ENCODE measurements around the gene TMEM52.

TMEM52 gene

DNA sequence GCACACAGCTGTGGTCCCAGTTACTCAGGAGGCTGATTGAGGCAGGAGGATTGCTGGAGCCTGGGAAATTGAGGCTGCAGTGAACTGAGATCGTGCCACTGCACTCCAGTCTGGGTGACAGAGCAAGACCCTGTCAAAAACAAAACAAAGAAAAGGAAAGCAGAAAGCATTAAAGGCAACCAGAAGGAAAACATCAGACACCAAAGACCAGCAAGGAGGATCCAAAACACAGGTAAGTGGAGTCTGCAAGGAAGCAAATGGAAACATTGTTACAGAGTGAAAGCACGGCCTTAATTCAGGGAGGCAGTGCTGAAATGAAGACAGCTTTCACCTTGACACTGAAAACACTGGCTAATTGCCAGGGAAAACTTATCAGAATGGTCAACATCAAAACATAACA, 43.7 kb upstream of the TMEM52 start:
- no peaks in the 10 kb centered on the region for H3K36me3 ChIP-seq (ENCODE audit: control insufficient read depth in 4 of 4, insufficient read depth in 4 of 4, low read length in 3 of 4)
- WGBS (ENCODE audit: insufficient coverage) = 100% methylated on average over 2 of the region's 2 CpGs
- CTCF ChIA-PET = interaction anchor here (12.7 kb wide), 1 partner anchor 80 kb away, joined by 144 read pairs; no protein-coding TSS in a partner anchor

DNA sequence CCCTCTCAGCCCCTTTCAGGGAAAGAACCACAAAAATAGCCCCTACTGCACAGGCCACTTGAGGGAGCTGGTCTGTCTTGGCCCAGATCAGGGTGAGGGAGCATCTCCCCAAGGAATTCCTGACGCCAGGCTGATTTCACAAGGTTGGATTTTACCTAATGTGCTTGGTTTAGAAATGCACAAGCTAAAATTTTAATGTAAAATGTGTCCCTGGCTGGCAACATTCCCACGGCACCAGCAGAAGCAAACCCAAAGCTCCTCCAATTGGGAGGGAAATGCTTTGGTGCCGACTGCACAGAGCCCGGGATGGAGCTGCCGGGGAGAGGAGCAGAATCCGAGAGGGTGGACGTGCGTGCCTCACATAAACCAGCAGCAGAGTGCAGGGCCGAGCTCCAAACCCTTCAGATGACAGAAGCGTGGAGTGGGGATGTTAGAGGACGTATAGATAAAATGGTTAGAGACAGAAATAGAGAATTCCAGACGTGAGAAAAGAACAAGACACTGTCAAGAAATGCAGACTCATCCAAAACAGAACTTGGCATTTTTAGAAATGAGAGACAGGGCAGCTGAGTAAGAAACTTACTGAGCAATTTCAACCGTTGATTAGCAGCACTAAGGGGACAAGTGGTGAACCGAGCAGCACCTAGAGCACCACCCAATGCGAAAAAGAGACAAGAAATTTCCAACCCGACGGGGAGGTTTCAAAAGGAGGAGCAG, 41.6 kb upstream of the TMEM52 start:
- no peak for DNase-seq
- POLR2A ChIA-PET = no interaction called here
- H3K36me3 ChIP-seq (ENCODE audit: control insufficient read depth in 4 of 4, insufficient read depth in 4 of 4, low read length in 3 of 4) = no peaks in the 10 kb centered on the region

More for the DNA sequence above, 43.7 kb upstream of the TMEM52 start:
- no peak overlapping the region for H3K27ac ChIP-seq (ENCODE audit: insufficient read depth in 1 of 2, low read depth in 1 of 2, low read length in 2 of 2, poor library complexity in 1 of 2, severe bottlenecking in 2 of 2)
- H3K9me3 ChIP-seq (ENCODE audit: control extremely low read depth in 1 of 5, control insufficient read depth in 4 of 5, insufficient read depth in 2 of 5, low read depth in 1 of 5, low read length in 4 of 5) = no peaks in the 10 kb centered on the region
- DNase-seq = no peak
- POLR2A ChIA-PET = no interaction called here
- peaks cover 0 to 33% (median 8%) of the 10 kb centered on the region in 5 experiments for H3K27me3 ChIP-seq (replicated peaks in 2 of 5; ENCODE audit: control insufficient read depth in 4 of 5, insufficient read depth in 5 of 5, low read length in 4 of 5)
- peaks cover 0 to 10% (median 6%) of the 10 kb centered on the region in 4 experiments for H3K4me1 ChIP-seq (ENCODE audit: control extremely low read depth in 1 of 4, control insufficient read depth in 4 of 4, insufficient read depth in 4 of 4, low read length in 3 of 4)
- H3K4me3 ChIP-seq (ENCODE audit: control insufficient read depth in 1 of 7, extremely low read depth in 1 of 7, insufficient read depth in 4 of 7, low read depth in 2 of 7, low read length in 6 of 7) = no peak overlapping the region

GRCh38 chr1:1959840-1960479, 40.9 kb upstream of the TMEM52 start:
- Histone ChIP-seq H3K9me3 (ENCODE audit: control extremely low read depth in 1 of 5, control insufficient read depth in 4 of 5, insufficient read depth in 2 of 5, low read depth in 1 of 5, low read length in 4 of 5) (no peaks in the 10 kb centered on the region), H3K27ac (ENCODE audit: insufficient read depth in 1 of 2, low read depth in 1 of 2, low read length in 2 of 2, poor library complexity in 1 of 2, severe bottlenecking in 2 of 2) (no peak overlapping the region), H3K27me3 (replicated peaks in 2 of 5; ENCODE audit: control insufficient read depth in 4 of 5, insufficient read depth in 5 of 5, low read length in 4 of 5) (peaks cover 0 to 20% (median 8%) of the 10 kb centered on the region in 5 experiments), H3K4me1 (ENCODE audit: control extremely low read depth in 1 of 4, control insufficient read depth in 4 of 4, insufficient read depth in 4 of 4, low read length in 3 of 4) (peaks cover 0 to 10% (median 6%) of the 10 kb centered on the region in 4 experiments), H3K36me3 (ENCODE audit: control insufficient read depth in 4 of 4, insufficient read depth in 4 of 4, low read length in 3 of 4) (no peaks in the 10 kb centered on the region), H3K4me3 (ENCODE audit: control insufficient read depth in 1 of 7, extremely low read depth in 1 of 7, insufficient read depth in 4 of 7, low read depth in 2 of 7, low read length in 6 of 7) (peak overlapping the region in 2 of 7 experiments; percentile 36 to 48)
- CTCF ChIA-PET = interaction anchor here (0.9 to 12.7 kb wide), 10 partner anchors 16 to 168 kb away, joined by 3 to 144 read pairs (median 4); partner anchors contain the start of gene CFAP74
- POLR2A ChIA-PET = no interaction called here
- peak; percentile 76 to 87 (median 86) for DNase-seq
- 5% methylated on average over 15 of the region's 23 CpGs for WGBS (ENCODE audit: insufficient coverage)

More for the DNA sequence above, 41.6 kb upstream of the TMEM52 start:
- CTCF ChIA-PET = interaction anchor here (0.7 to 12.7 kb wide), 13 partner anchors 9 to 586 kb away, joined by 3 to 144 read pairs (median 4); partner anchors contain the start of gene CFAP74
- 75% methylated on average over 14 of the region's 17 CpGs for WGBS (ENCODE audit: insufficient coverage)
- H3K9me3 ChIP-seq (ENCODE audit: control extremely low read depth in 1 of 5, control insufficient read depth in 4 of 5, insufficient read depth in 2 of 5, low read depth in 1 of 5, low read length in 4 of 5) = no peaks in the 10 kb centered on the region
- peaks cover 0 to 10% (median 6%) of the 10 kb centered on the region in 4 experiments for H3K4me1 ChIP-seq (ENCODE audit: control extremely low read depth in 1 of 4, control insufficient read depth in 4 of 4, insufficient read depth in 4 of 4, low read length in 3 of 4)
- peaks cover 0 to 27% (median 8%) of the 10 kb centered on the region in 5 experiments for H3K27me3 ChIP-seq (replicated peaks in 2 of 5; ENCODE audit: control insufficient read depth in 4 of 5, insufficient read depth in 5 of 5, low read length in 4 of 5)
- H3K4me3 ChIP-seq (ENCODE audit: control insufficient read depth in 1 of 7, extremely low read depth in 1 of 7, insufficient read depth in 4 of 7, low read depth in 2 of 7, low read length in 6 of 7) = no peak overlapping the region
- H3K27ac ChIP-seq (ENCODE audit: insufficient read depth in 1 of 2, low read depth in 1 of 2, low read length in 2 of 2, poor library complexity in 1 of 2, severe bottlenecking in 2 of 2) = no peak overlapping the region

GRCh38 chr1:1959459-1959839, 40.4 kb upstream of the TMEM52 start:
- POLR2A ChIA-PET = no interaction called here

DNA sequence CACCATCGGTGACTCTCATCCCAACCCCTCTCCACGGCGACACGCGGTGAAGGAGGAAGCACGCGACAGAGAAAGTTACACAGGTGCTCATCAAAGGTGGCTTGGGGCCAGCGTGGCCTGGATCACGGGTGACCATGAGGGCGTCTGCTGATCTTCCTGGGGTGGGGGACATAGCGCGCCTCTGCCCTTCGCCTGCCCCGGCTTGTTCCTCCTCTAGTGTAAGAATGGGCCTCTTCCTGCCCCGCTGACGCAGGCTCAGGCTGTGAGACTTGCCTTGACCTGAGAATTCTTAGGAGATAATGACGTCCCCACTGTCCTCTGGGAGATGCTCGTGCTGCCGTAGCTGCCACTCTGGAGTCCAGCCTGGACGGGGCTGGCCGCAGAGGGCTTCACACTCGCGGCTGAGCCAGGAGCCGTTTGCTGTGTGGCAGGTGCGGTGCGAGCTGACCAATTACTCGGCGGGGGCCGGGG, 39.0 kb upstream of the TMEM52 start:
- no peak for DNase-seq
- no peak overlapping the region for H3K4me3 ChIP-seq (ENCODE audit: control insufficient read depth in 1 of 7, extremely low read depth in 1 of 7, insufficient read depth in 4 of 7, low read depth in 2 of 7, low read length in 6 of 7)
- no peaks in the 10 kb centered on the region for H3K36me3 ChIP-seq (ENCODE audit: control insufficient read depth in 4 of 4, insufficient read depth in 4 of 4, low read length in 3 of 4)
- H3K9me3 ChIP-seq (ENCODE audit: control extremely low read depth in 1 of 5, control insufficient read depth in 4 of 5, insufficient read depth in 2 of 5, low read depth in 1 of 5, low read length in 4 of 5) = no peaks in the 10 kb centered on the region
- peaks cover 0 to 16% (median 8%) of the 10 kb centered on the region in 5 experiments for H3K27me3 ChIP-seq (replicated peaks in 2 of 5; ENCODE audit: control insufficient read depth in 4 of 5, insufficient read depth in 5 of 5, low read length in 4 of 5)
- H3K27ac ChIP-seq (ENCODE audit: insufficient read depth in 1 of 2, low read depth in 1 of 2, low read length in 2 of 2, poor library complexity in 1 of 2, severe bottlenecking in 2 of 2) = no peak overlapping the region
- peaks cover 0 to 10% (median 6%) of the 10 kb centered on the region in 4 experiments for H3K4me1 ChIP-seq (ENCODE audit: control extremely low read depth in 1 of 4, control insufficient read depth in 4 of 4, insufficient read depth in 4 of 4, low read length in 3 of 4)
- ChIA-PET POLR2A (no interaction called here), CTCF (interaction anchor here (12.7 kb wide), 1 partner anchor 84 kb away, joined by 144 read pairs; no protein-coding TSS in a partner anchor)
- 68% methylated on average over 27 of the region's 29 CpGs for WGBS (ENCODE audit: insufficient coverage)

More at GRCh38 chr1:1959459-1959839, 40.4 kb upstream of the TMEM52 start:
- CTCF ChIA-PET = interaction anchor here (3.0 to 12.7 kb wide), 2 partner anchors 15 to 83 kb away, joined by 8 to 144 read pairs; no protein-coding TSS in a partner anchor
- DNase-seq = no peak
- Histone ChIP-seq H3K27ac (ENCODE audit: insufficient read depth in 1 of 2, low read depth in 1 of 2, low read length in 2 of 2, poor library complexity in 1 of 2, severe bottlenecking in 2 of 2) (no peak overlapping the region), H3K9me3 (ENCODE audit: control extremely low read depth in 1 of 5, control insufficient read depth in 4 of 5, insufficient read depth in 2 of 5, low read depth in 1 of 5, low read length in 4 of 5) (no peaks in the 10 kb centered on the region), H3K27me3 (replicated peaks in 2 of 5; ENCODE audit: control insufficient read depth in 4 of 5, insufficient read depth in 5 of 5, low read length in 4 of 5) (peaks cover 0 to 16% (median 8%) of the 10 kb centered on the region in 5 experiments), H3K4me3 (ENCODE audit: control insufficient read depth in 1 of 7, extremely low read depth in 1 of 7, insufficient read depth in 4 of 7, low read depth in 2 of 7, low read length in 6 of 7) (no peak overlapping the region), H3K36me3 (ENCODE audit: control insufficient read depth in 4 of 4, insufficient read depth in 4 of 4, low read length in 3 of 4) (no peaks in the 10 kb centered on the region), H3K4me1 (ENCODE audit: control extremely low read depth in 1 of 4, control insufficient read depth in 4 of 4, insufficient read depth in 4 of 4, low read length in 3 of 4) (peaks cover 0 to 10% (median 6%) of the 10 kb centered on the region in 4 experiments)
- 90% methylated on average over 6 of the region's 12 CpGs for WGBS (ENCODE audit: insufficient coverage)

DNA sequence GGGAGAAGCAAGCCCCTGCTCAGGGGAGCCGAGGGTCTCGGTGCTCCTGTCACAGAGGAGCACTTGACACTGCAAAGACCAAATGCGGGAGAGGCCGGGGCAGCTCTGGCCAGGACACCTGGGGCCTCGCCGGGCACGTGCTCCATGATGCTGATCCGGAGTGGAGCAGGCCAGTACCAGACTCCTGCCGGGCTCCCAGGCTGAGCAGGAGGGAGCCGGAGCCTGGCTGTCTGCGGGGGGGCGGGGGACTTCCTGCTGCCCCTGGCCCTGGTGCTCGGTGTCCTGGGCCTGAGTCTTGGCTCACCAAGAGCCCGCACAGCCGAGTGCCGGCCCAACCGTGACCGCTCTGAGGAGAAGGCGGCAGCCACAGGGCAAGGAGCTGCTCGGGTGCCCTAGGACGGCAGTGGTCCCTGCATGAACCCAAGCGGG, 38.5 kb upstream of the TMEM52 start:
- Histone ChIP-seq H3K9me3 (ENCODE audit: control extremely low read depth in 1 of 5, control insufficient read depth in 4 of 5, insufficient read depth in 2 of 5, low read depth in 1 of 5, low read length in 4 of 5) (no peaks in the 10 kb centered on the region), H3K4me1 (ENCODE audit: control extremely low read depth in 1 of 4, control insufficient read depth in 4 of 4, insufficient read depth in 4 of 4, low read length in 3 of 4) (peaks cover 0 to 10% (median 6%) of the 10 kb centered on the region in 4 experiments), H3K4me3 (ENCODE audit: control insufficient read depth in 1 of 7, extremely low read depth in 1 of 7, insufficient read depth in 4 of 7, low read depth in 2 of 7, low read length in 6 of 7) (no peak overlapping the region), H3K27ac (ENCODE audit: insufficient read depth in 1 of 2, low read depth in 1 of 2, low read length in 2 of 2, poor library complexity in 1 of 2, severe bottlenecking in 2 of 2) (no peak overlapping the region), H3K36me3 (ENCODE audit: control insufficient read depth in 4 of 4, insufficient read depth in 4 of 4, low read length in 3 of 4) (no peaks in the 10 kb centered on the region), H3K27me3 (replicated peaks in 2 of 5; ENCODE audit: control insufficient read depth in 4 of 5, insufficient read depth in 5 of 5, low read length in 4 of 5) (peaks cover 0 to 16% (median 8%) of the 10 kb centered on the region in 5 experiments)
- 93% methylated on average over 22 of the region's 22 CpGs for WGBS (ENCODE audit: insufficient coverage)
- CTCF ChIA-PET = interaction anchor here (12.7 kb wide), 1 partner anchor 85 kb away, joined by 144 read pairs; no protein-coding TSS in a partner anchor
- no peak for DNase-seq
- POLR2A ChIA-PET = no interaction called here

Data from common myeloid progenitor, CD34-positive (primary cell).